ENCODE results near the gene ITGBL1.

- TF ChIP-seq E2F4 (CRISPR knock-in tag; IDR thresholded peaks at IDR 0.05; ENCODE audit: borderline replicate concordance, low read depth) (no peak), CTCF (IDR thresholded peaks at IDR 0.05) (no peak), SP1 (CRISPR knock-in tag; conservative IDR thresholded peaks at IDR 0.05) (no peak), NR3C1 (CRISPR knock-in tag; conservative IDR thresholded peaks at IDR 0.05; ENCODE audit: low read depth) (no peak), E2F1 (CRISPR knock-in tag; IDR thresholded peaks at IDR 0.05) (no peak), PRDM15 (CRISPR knock-in tag; IDR thresholded peaks at IDR 0.05) (no peak), CREM (CRISPR knock-in tag; IDR thresholded peaks at IDR 0.05) (no peak), IRF2 (CRISPR knock-in tag; IDR thresholded peaks at IDR 0.05; ENCODE audit: borderline replicate concordance, low read depth) (no peak), OVOL2 (CRISPR knock-in tag; IDR thresholded peaks at IDR 0.05; ENCODE audit: borderline replicate concordance) (no peak), MLX (CRISPR knock-in tag; IDR thresholded peaks at IDR 0.05) (no peak), ZNF281 (CRISPR knock-in tag; IDR thresholded peaks at IDR 0.05) (no peak), ZNF512 (CRISPR knock-in tag; IDR thresholded peaks at IDR 0.05; ENCODE audit: borderline replicate concordance) (no peak), ZNF425 (CRISPR knock-in tag; conservative IDR thresholded peaks at IDR 0.05) (no peak), ATF2 (CRISPR knock-in tag; IDR thresholded peaks at IDR 0.05; ENCODE audit: borderline replicate concordance, low read depth) (no peak)
Observed at GRCh38 chr13:101655435-101655834, 203.0 kb downstream of the ITGBL1 start.
